DND-41 (cell line): ENCODE measurements around the gene ACADVL.

Experiments used
- EZH2 ChIP-seq: IDR thresholded peaks from 3 replicates; pipeline ENCODE4 v1.6.1; 2012; ENCODE audit warnings: borderline replicate concordance, low read depth, mild to moderate bottlenecking, moderate library complexity, low read length, inconsistent platforms; ENCODE audit not compliant: severe bottlenecking
- TF ChIP-seq, protein P1 (sequence below): IDR thresholded peaks from 2 replicates; pipeline ENCODE4 v1.5.1; 2012; ENCODE audit warnings: borderline replicate concordance, low read length, moderate library complexity, mild to moderate bottlenecking; ENCODE audit not compliant: poor library complexity, severe bottlenecking; ENCODE audit errors: extremely low read depth

DNA sequence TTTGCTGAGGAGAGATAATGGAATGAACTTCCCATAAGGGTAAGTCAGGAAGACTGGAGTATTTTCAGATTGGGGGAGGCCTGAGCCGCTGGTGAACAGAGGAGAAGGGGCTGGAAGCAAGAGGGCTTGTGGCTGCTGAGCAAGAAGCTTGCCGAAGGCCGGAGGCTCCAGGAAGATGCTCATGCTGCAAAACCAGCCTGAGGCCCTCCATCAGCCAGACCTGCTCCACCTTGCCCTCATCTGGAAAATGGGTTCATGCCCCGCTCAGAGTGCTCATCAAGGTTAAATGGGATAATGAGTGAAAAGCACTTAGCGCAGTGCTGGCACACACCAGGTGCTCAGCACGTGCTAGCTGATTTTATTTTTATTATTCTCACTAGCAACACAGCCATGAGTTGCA lies 35.1 kb upstream of the ACADVL start:
- TF ChIP-seq, protein P1, sequence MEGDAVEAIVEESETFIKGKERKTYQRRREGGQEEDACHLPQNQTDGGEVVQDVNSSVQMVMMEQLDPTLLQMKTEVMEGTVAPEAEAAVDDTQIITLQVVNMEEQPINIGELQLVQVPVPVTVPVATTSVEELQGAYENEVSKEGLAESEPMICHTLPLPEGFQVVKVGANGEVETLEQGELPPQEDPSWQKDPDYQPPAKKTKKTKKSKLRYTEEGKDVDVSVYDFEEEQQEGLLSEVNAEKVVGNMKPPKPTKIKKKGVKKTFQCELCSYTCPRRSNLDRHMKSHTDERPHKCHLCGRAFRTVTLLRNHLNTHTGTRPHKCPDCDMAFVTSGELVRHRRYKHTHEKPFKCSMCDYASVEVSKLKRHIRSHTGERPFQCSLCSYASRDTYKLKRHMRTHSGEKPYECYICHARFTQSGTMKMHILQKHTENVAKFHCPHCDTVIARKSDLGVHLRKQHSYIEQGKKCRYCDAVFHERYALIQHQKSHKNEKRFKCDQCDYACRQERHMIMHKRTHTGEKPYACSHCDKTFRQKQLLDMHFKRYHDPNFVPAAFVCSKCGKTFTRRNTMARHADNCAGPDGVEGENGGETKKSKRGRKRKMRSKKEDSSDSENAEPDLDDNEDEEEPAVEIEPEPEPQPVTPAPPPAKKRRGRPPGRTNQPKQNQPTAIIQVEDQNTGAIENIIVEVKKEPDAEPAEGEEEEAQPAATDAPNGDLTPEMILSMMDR = no peak
- TF ChIP-seq EZH2 = no peak
